GM12874 (cell line): ENCODE measurements around the gene RAD51B.

Source experiments
- CTCF ChIP-seq: IDR thresholded peaks from 2 replicates; pipeline ENCODE4 v1.5.1; 2011; ENCODE audit warnings: low read depth, mild to moderate bottlenecking, control low read depth, low read length, moderate library complexity; ENCODE audit not compliant: insufficient read depth

The RAD51B gene

GRCh38 chr14:68146818-68147217 is 327.2 kb downstream of the RAD51B start:
- TF ChIP-seq CTCF: no peak

GRCh38 chr14:68147303-68147702 is 327.7 kb downstream of the RAD51B start:
- TF ChIP-seq CTCF: no peak

- TF ChIP-seq CTCF: no peak
Measured at GRCh38 chr14:68148276-68148675, 328.7 kb downstream of the RAD51B start.

GRCh38 chr14:68148763-68149162 is 329.2 kb downstream of the RAD51B start:
- TF ChIP-seq CTCF: no peak

GRCh38 chr14:68153275-68153674 is 333.7 kb downstream of the RAD51B start:
- no peak for TF ChIP-seq CTCF

- TF ChIP-seq CTCF: no peak
Measured at GRCh38 chr14:68154275-68154674, 334.7 kb downstream of the RAD51B start.

- TF ChIP-seq CTCF: no peak
Measured at GRCh38 chr14:68157971-68158371, 338.4 kb downstream of the RAD51B start.

- TF ChIP-seq CTCF: no peak
Measured at GRCh38 chr14:68158640-68159039, 339.1 kb downstream of the RAD51B start.
